ENCODE results near the gene NDUFS3. TPM values are rescaled to one million over a fixed set of nuclear protein-coding genes. Genes with fewer than 3 reads are reported as not detected.
A peak's percentile ranks its signal among the peaks of the same experiment; 100 is the strongest.

The NDUFS3 gene
- total and polyA plus RNA-seq, 2 of the 13 experiments (the other 11 are each of a cell fraction or from before 2014, with no cell fraction given), result 151 to 184 TPM

DNA sequence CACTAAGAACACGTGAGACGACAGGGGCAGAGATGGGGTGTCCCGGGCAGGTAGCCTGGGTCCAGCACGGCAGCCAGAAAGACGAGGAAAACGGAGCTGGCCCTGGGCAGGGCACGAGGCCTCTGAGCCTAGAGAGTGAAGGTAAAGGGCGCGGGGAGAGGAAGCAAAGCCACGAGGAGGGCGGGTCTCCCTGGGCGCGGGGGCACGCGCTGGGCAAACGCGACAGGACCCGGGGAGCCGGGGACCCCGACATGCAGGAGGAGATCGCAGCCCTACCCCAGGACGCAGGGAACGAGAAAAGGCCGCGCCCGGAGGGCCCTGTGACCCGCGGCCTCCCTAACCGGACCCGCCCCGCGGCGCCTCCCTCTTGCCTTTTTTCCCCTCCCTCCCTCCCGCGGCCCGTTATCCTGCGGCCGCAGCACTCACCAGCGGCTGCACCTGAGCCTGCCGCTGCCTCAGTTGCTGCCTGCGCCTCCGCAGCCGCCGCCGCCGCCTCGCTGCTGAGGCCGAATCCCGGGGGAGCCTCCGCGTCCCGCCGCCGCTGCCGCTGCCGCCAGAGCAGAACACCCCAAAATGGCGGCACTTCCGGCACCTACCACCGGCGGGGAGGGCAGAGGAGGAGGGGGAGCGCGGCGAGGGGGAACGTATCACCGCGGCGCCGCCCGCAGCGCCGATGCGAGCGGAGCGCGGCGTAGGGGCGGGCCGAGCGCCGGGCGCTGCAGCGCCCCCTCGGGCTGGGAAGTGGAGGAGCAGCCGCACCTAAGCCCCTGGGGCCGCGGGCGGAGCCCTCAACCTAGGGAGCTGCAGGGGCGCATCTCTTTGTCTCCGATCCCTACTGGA lies 26.1 kb upstream of the NDUFS3 start, which contains the start of gene CELF1 (continued):
- TF ChIP-seq, protein P1, sequence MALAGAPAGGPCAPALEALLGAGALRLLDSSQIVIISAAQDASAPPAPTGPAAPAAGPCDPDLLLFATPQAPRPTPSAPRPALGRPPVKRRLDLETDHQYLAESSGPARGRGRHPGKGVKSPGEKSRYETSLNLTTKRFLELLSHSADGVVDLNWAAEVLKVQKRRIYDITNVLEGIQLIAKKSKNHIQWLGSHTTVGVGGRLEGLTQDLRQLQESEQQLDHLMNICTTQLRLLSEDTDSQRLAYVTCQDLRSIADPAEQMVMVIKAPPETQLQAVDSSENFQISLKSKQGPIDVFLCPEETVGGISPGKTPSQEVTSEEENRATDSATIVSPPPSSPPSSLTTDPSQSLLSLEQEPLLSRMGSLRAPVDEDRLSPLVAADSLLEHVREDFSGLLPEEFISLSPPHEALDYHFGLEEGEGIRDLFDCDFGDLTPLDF (CRISPR knock-in tag; IDR thresholded peaks at IDR 0.05), result 0 out of 2 replicates have a peak, but pooled peaks have one; percentile 20
- TF ChIP-seq THAP11 (CRISPR knock-in tag; IDR thresholded peaks at IDR 0.05), result peak; percentile 88
- no peak for TF ChIP-seq TBL1XR1 (IDR thresholded peaks at IDR 0.05; ENCODE audit: borderline replicate concordance, low read length, partially characterized antibody)
- TF ChIP-seq ZNF792 (CRISPR knock-in tag; IDR thresholded peaks at IDR 0.05), result no peak
- TF ChIP-seq SOX5 (CRISPR knock-in tag; IDR thresholded peaks at IDR 0.05; ENCODE audit: borderline replicate concordance), result no peak
- TF ChIP-seq, protein P2, sequence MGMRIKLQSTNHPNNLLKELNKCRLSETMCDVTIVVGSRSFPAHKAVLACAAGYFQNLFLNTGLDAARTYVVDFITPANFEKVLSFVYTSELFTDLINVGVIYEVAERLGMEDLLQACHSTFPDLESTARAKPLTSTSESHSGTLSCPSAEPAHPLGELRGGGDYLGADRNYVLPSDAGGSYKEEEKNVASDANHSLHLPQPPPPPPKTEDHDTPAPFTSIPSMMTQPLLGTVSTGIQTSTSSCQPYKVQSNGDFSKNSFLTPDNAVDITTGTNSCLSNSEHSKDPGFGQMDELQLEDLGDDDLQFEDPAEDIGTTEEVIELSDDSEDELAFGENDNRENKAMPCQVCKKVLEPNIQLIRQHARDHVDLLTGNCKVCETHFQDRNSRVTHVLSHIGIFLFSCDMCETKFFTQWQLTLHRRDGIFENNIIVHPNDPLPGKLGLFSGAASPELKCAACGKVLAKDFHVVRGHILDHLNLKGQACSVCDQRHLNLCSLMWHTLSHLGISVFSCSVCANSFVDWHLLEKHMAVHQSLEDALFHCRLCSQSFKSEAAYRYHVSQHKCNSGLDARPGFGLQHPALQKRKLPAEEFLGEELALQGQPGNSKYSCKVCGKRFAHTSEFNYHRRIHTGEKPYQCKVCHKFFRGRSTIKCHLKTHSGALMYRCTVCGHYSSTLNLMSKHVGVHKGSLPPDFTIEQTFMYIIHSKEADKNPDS (CRISPR knock-in tag; IDR thresholded peaks at IDR 0.05), result peak; percentile 59; the same call in 1 of the 2 replicates
- TF ChIP-seq CREM (IDR thresholded peaks at IDR 0.05), result no peak
- TF ChIP-seq CREM (CRISPR knock-in tag; IDR thresholded peaks at IDR 0.05), result no peak
- TF ChIP-seq TOE1 (CRISPR knock-in tag; IDR thresholded peaks at IDR 0.05), result no peak
- no peak; the same call in 1 of the 2 replicates for TF ChIP-seq ZNF451 (CRISPR knock-in tag; IDR thresholded peaks at IDR 0.05)
- no peak for TF ChIP-seq ZNF121 (CRISPR knock-in tag; IDR thresholded peaks at IDR 0.05)
- TF ChIP-seq, protein P3, sequence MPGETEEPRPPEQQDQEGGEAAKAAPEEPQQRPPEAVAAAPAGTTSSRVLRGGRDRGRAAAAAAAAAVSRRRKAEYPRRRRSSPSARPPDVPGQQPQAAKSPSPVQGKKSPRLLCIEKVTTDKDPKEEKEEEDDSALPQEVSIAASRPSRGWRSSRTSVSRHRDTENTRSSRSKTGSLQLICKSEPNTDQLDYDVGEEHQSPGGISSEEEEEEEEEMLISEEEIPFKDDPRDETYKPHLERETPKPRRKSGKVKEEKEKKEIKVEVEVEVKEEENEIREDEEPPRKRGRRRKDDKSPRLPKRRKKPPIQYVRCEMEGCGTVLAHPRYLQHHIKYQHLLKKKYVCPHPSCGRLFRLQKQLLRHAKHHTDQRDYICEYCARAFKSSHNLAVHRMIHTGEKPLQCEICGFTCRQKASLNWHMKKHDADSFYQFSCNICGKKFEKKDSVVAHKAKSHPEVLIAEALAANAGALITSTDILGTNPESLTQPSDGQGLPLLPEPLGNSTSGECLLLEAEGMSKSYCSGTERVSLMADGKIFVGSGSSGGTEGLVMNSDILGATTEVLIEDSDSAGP (CRISPR knock-in tag; IDR thresholded peaks at IDR 0.05; ENCODE audit: borderline replicate concordance), result peak; percentile 64; the same call in 1 of the 2 replicates
- no peak for TF ChIP-seq TEAD3 (CRISPR knock-in tag; optimal IDR thresholded peaks at IDR 0.05; ENCODE audit: borderline replicate concordance)
- no peak for TF ChIP-seq ZNF30 (CRISPR knock-in tag; IDR thresholded peaks at IDR 0.05)
- no peak for TF ChIP-seq PHB2 (IDR thresholded peaks at IDR 0.05; ENCODE audit: partially characterized antibody)
- TF ChIP-seq CHCHD3 (CRISPR knock-in tag; IDR thresholded peaks at IDR 0.05), result no peak
- no peak for TF ChIP-seq ISX (CRISPR knock-in tag; conservative IDR thresholded peaks at IDR 0.05)
- TF ChIP-seq PCBP1 (IDR thresholded peaks at IDR 0.05; ENCODE audit: borderline replicate concordance, low read depth, low read length), result peak; percentile 93
- TF ChIP-seq ZBTB8A (CRISPR knock-in tag; IDR thresholded peaks at IDR 0.05; ENCODE audit: borderline replicate concordance, low read depth), result no peak
- TF ChIP-seq, protein P4, sequence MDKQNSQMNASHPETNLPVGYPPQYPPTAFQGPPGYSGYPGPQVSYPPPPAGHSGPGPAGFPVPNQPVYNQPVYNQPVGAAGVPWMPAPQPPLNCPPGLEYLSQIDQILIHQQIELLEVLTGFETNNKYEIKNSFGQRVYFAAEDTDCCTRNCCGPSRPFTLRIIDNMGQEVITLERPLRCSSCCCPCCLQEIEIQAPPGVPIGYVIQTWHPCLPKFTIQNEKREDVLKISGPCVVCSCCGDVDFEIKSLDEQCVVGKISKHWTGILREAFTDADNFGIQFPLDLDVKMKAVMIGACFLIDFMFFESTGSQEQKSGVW (CRISPR knock-in tag; IDR thresholded peaks at IDR 0.05; ENCODE audit: borderline replicate concordance), result no peak
- TF ChIP-seq MBD4 (IDR thresholded peaks at IDR 0.05; ENCODE audit: borderline replicate concordance, low read length), result no peak
- TF ChIP-seq SALL1 (CRISPR knock-in tag; IDR thresholded peaks at IDR 0.05), result peak; percentile 82
- no peak for TF ChIP-seq ZNF468 (CRISPR knock-in tag; IDR thresholded peaks at IDR 0.05)
- no peak for TF ChIP-seq ZNF136 (CRISPR knock-in tag; IDR thresholded peaks at IDR 0.05; ENCODE audit: low read depth)
- no peak; the same call in 1 of the 2 replicates for TF ChIP-seq FOXK1 (CRISPR knock-in tag; IDR thresholded peaks at IDR 0.05; ENCODE audit: borderline replicate concordance, low read depth)
- TF ChIP-seq ZNF703 (CRISPR knock-in tag; IDR thresholded peaks at IDR 0.05; ENCODE audit: borderline replicate concordance), result no peak

Data from HepG2 (cell line).